Inflammatory macrophage treated with lipopolysaccharide for 4 hours (primary cell): Measurements from ENCODE around the gene MRPL23.
"Not testable (repeated sequence)": the region's sequence is repeated elsewhere in the genome, so short reads cannot be mapped to it uniquely, and the experiment has no call there.

Experiments used
- DNase-seq: peaks from one replicate; pipeline ENCODE4 v3.0.0-alpha.2; 2020

Gene MRPL23

DNA sequence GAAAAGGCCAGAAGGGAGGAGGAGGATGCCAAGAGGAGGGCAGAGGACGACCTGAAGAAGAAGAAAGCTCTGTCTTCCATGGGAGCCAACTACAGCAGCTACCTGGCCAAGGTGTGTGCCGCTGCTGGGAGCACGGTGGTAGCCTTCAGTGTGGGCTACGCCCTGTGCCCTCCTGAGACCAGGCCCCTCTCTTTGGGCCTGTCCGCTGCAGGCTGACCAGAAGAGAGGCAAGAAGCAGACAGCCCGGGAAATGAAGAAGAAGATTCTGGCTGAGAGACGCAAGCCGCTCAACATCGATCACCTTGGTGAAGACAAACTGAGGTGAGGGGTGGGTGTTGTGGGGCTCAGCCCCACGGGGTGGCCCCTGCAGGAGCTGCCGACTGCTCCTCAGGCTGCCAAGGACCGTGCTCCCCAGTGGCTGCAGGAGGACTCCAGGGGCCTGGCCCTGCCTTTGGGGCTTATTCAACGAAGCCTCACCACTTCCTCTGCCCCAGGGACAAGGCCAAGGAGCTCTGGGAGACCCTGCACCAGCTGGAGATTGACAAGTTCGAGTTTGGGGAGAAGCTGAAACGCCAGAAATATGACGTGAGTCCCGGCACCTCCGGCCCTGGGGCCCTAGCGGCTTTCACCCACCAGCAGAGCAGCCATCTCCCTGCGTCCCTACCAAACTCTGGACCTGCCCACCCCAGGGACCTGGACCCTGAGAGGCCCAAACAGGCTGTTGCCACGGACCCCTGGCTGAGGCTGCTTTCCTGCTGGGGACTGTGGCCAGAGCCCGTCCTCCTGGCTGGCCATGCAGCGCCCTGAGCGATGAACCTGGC, 12.6 kb upstream of the MRPL23 start:
- no peak for DNase-seq

DNA sequence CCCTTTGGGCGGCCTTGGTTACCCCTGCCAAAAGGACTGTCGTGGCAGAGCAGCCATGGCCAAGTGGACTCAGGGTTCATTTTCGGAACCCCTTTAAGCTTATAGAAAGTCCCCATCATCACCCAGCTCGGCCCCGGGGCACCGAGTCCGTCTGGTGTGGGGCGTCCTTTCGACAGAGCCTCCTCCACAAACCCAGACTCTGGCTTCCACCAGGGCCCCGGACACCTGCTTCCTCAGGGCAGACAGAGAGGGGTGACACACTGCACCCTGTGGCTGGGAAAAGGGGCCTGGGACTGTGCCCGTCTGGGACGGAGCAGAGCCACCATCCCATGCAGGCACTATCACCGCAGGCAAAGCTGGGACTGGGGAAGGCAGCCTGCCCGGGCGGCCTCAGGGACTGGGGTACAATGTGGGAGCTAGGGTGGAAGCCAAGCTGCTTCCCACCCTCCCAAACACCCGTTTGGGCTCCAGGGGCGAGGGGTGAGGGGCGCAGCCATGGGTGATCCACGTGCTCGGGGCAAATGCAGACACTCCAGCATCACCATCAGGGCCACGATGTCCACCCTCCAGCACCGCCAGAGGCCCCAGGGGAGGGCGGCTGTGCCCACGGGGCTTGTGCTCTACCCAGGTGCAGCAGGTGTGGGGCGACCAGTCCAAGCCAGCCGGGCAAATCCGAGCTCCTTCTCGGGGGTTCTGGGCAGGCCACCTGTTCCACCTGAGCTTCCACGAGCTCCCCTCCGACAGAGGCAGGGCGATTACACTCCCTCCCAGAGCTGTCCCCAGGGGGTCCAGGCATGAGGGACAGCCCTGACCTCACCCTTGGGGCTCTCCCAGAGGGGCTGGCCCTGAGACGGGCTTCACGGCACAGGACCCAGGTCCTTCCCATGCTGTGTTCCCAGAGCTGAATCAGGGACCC, 11.7 kb upstream of the MRPL23 start:
- no peak for DNase-seq

DNA sequence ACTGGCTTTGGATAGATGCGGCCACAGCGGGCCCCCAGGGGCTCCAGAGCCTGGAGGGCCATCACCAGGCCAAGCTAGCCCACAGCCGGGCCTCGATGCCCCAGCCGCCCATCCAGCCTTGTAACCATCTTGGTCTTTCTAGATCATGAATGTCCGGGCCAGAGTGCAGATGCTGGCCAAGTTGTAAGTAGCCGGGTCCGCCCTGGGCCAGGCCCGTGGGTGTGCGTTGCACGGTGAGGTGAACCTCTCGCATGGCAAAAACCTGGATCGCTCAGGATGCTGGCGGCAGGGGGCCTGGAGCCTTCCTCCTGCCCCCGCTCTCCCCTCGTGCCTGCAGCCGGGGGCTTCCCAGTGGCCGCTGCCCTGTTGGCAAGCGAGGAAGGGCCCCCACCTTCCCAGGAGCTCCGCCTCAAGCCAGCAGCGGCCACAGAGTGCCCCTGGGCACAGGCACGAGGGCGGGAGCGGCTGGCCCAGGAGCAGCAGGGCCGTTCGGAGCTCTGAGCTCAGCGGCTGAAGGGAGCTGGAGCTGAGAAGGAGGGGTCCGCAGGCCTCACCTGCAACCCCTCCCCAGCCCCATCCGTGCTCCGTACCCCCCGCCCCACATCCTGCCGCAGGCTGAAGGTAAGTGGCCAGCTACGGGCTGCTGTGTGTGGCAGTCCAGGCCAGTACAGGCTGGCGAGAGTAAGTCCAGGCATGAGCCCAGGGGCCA, 10.9 kb upstream of the MRPL23 start:
- no peak for DNase-seq

DNA sequence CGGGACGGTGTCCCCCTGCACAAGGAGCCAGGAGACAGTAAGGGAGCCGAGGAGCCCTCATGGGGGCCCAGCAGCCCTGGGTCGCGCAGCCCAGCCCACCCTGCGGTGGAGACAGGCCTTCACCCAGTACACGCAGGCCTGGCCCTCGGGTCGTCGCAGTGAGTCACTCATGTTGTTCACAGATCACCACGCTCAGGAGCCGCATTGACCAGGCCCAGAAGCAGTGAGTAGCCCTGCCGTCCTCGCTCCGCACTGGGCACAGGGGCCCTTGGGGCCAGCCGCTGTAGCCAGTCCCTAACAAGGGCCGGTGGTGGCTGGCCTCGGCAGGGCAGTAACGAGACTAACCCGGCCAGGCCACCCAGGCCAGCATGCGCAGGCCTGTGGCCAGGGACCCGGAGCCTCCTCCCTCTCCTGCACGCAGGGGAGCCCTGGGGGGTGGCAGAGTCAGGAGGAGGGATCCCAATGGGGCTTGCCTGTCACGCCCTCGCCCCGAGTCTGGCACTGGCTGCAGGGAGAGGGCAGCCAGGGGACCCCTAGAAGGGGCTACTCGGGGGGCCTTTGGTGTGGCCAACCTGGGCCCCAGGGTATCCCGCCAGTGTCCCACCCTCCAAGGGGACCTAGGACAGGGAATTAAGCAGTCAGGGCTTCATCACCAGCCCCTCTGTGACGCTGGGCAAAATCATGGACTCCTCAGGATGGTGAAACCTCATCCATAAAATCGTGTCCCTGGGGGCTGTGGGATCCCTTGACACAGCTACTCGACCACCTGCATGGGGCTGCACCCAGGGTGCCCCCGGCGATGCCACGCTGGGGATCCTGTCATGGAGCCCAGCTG, 10.1 kb upstream of the MRPL23 start:
- DNase-seq: no peak

DNA sequence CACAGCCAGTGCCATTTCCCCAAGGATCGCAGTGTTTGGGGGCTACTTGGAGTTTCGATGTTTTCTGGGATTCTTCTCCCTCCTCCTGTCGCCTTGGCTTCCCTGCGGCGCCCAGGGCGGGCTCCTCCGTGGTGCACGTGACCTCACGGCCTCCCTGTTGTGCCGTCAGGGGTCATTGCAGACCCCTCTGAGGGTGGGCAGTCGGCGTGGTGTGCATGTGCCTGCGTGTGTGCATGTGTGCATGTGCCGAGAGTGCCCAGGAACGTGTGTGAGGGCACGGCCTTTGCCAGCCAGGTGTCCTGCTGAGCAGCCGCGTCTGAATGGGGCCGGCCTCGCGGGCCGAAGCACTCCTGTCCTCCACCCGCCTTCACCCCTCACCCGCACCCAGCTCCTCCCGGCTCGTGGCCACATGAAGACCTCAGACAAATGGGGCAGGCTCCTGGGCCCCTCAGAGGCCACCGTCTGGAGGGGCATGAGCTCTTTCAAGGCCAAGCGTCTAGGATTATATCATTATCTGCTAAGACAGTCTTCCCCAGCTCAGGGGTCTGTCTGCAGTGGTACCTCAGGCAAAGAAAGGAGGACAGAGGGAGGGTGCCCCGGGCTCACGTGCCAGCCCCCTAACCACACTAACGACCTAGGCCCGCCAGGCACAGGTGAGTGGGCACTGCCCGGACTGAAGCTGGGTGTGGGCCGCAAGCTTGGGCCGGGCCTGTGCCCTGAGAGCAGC, 9.4 kb upstream of the MRPL23 start:
- DNase-seq: no peak

DNA sequence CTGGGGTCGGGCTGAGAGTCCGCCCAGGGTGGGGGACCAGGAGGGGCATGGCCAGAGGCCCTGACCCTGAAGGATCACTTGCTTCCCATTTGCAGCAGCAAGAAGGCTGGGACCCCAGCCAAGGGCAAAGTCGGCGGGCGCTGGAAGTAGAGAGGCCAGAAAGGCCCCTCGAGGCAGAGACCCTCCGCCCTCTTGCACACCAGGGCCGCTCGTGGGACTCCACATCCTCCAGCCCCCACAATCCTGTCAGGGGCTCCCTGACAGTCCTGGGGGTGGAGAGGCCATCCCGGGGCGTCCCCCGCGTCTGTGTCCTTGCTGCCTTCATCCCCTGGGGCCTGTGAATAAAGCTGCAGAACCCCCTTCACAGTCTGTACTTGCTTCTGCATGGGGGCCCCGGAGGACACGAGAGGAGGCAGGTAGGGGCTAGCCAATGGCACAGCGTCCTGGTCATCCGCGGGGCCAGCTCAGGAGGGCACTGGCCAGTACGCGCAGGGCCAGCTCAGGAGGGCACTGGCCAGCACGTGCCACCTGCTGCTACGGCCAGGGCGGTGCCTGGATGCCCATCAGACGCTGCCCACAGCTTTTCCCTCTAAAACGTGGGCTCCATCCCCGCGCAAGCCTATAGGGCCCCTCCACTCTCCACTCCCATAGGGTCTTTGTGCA, 8.7 kb upstream of the MRPL23 start:
- DNase-seq: no peak

DNA sequence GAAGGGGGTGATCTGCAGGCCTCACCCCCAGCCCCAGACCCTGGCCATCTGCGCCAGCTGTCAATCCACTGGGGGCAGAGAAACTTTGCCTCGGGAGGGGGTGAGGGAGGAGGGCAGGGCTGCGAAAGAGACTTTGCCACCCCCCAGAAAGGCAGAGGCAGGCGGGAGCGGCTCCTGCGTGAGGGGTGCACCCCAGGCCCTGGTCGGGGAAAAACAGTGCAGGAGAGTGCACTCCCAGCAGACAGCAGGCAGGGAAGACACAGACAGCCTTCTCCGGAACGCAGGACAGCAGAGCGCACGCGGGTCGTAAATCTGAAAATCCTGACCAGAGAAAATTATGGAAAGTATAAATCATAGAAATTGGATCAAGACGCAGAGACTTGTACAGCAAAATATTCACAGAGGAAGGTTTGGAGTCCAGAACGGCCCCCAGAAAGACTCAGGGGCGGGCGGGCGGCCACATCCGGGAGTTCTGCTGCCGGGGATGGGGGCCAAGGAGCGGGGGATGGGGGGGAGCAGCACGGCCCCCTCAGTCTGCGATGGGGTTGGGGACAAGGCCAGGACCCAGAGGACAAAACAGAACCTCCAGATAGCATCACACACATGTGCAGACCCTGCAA, 8.0 kb upstream of the MRPL23 start:
- no peak for DNase-seq

DNA sequence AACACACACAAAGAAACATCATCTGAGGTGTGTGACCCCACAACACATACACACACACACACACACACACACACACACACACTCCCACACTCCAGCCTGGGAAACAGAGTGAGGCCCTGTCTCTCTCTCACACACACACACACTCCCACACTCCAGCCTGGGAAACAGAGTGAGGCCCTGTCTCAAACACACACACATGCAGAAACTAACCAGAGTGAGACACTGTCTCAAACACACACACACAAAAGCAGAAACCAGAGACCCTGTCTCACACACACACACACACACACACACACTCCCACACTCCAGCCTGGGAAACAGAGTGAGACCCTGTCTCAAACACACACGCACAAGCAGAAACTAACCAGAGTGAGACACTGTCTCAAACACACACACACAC, 7.3 kb upstream of the MRPL23 start:
- not testable (repeated sequence) for DNase-seq

DNA sequence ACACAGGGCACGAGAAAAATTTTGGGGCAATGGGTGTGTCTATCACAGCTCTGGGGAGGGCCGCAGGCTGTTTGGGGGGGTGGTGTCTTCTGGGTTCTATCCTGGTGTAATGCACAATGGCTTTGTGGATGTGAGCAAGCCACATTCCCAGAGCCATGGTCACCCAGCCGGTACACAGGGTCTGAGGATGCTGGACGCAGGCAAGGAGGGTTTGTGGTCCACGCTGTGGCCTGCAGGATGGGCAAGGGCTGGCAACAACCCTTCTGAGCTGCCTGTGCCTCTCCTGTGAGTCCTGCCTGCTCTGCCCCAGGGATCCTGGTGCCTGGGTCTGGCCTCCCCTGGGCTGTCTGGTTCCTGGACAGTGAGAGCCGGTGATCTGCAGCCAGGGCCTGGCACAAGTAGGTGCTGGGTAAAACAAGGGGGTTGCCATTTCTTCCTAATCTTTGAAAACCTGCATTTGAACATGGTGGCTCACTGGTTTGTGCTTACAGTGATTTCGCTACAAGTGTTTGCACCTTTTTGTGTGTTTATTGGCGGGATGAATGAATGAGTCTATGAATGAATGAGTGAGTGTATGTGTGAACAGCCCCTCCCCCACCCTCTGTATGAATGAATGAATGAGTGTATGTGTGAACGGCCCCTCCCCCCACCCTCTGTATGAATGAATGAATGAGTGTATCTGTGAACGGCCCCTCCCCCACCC, 4.4 kb upstream of the MRPL23 start:
- no peak for DNase-seq

DNA sequence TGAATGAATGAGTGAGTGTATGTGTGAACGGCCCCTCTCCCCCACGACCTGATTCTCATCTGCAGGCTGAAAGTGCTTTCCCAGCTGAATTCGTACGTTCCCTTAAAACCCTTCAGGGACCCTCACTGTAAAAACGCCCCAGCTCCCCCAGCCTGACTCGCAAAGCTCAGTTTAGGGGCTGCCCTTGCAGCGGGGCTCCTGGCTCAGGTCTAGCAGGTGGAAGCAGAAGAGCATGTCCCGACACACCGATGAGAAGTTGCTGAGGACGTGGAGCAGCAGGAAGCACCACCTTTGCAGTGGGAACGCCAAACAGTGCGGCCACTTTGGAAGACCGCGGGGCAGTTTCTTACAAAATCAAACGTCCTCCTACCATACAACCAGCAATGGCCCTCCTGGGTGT, 3.6 kb upstream of the MRPL23 start:
- DNase-seq: no peak

DNA sequence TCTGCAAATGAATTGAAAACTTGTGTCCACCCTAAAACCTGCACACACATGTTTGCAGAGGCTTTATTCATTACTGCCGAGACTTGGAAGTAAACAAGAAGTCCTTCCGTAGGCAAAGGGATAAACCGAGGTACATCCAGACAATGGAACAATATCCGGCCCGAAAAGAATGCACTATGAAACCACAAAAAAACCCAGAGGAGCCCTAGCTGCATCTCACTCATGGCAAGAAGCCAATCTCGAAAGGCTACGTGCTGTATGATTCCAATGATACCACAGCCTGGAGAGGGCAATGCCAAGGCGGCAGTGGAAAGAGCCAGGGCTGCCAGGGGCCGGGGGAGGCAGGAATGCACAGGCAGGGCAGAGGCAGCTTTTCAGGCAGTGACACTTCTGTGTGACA, 3.2 kb upstream of the MRPL23 start:
- no peak for DNase-seq

DNA sequence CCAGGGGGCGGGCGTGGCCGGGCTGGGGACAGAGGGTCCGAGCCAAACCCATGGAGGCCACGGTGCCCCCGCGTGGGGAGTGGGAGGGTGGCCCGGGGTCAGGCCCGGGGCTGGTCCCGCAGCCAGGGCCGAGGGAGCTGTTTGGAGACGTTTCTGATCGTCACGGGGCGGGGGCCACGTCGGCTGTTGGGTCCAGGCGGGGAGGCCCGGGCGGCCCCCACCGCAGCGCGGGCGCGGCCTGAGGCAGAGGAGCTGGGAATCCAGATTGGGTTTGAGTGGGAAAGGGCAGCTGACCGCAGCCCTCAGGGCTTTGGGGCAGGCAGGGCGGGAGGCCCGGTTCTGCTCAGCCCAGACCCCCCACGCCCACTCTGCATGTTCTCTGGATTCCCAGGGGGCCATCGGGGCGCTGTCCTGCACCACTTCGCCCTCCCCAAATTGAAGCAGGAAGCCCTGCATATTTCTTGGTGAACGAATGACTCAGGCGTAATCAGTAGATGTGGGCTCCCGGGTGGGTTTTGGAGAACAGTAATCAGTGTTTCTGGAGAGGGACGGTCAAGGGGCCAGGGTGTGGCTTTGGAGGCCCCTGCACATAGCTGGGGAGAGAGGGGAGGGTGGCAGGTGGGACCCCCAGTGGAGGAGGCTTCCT, 583 bp downstream of the MRPL23 start:
- DNase-seq: no peak

DNA sequence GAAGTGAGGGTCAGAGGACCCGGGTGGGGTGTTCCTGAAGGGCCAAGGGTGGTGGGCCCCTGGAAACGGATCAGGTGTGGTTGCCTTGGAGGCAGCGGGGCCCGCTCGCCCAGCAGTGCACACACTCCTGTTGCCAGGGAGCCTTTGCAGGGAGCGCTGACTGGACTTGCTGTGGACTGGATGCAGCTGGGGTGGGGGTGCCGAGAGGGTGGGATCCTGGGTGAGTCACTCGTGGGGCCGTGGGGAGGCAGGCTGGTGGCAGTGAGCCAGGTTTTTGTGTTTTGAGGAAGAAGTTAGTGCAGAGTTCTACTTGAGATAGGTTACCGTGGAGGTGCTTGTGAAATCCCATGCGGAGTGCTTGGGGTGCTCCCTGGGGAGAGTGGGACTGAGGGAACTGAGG, 1.3 kb downstream of the MRPL23 start:
- no peak for DNase-seq

DNA sequence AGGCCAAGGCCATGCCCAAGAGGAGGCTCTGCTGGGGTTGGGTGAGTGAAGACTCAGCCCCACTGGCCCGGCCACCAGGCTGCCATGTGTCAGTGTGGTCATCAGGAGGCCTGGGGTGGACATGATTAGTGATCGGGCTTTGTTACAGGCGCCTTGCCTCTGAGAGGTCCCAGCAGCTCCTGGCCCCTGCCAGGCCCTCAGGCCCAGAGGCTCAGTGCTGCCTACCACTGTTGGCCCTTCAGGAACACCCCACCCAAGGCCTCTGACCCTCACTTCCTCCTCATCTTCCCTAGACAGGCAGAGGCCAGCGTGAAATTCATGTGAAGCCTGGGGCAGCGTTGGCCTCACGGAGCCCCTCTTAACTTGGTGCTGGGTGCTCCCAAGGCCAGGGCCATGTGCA, 2.2 kb downstream of the MRPL23 start:
- DNase-seq: no peak

DNA sequence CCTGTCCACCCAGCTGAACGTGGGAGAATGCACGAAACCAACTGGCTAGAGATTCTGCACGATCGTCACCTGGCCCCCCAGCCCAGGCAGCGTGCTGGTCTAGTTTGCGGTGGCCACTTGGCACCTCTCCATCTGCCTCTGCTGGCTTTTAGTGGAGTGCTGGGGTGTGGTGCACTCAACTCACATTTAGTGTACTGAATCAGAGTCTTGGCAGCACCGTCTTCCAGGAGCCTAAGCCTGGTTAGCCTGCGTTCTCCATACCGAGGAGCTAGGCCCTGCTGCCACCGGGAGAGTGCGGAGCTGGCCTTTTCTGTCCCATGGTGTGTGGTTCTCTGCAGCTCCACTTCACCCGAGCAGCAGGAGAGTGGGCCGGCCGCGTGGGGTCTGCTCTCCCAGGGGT, 2.8 kb downstream of the MRPL23 start:
- DNase-seq: no peak

DNA sequence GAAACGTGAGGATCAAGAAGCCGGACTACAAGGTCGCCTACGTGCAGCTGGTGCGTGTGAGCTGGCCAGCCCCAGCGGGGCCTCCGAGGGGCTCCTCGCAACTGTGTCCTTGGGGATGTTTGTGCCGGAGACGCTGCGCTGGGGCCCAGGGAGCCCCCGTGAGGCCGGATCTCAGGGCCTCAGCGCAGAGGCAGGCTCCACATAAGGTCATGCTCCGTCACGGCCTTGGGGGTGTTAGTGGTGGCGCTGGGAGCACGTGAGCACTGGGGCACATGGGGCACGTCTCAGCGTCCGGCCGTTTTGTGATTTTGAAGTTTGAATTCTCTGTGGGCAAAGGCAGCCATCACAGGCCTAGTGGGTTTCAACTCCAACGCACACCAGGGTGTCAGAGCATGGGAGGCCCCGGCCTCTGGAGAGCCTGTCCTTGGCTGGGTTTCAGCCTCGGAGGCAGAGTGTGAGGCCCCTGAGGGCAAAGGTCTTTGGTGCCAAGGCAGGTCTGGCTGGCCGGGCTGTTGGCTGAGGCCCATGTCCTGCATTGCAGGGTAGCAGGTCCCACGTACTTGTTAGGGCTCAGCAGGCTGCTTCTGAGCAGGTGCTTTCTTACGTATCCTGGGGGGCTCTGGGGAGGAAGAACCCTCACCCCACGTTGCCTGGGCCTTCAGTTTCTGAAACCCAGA, 5.8 kb downstream of the MRPL23 start:
- DNase-seq: no peak

DNA sequence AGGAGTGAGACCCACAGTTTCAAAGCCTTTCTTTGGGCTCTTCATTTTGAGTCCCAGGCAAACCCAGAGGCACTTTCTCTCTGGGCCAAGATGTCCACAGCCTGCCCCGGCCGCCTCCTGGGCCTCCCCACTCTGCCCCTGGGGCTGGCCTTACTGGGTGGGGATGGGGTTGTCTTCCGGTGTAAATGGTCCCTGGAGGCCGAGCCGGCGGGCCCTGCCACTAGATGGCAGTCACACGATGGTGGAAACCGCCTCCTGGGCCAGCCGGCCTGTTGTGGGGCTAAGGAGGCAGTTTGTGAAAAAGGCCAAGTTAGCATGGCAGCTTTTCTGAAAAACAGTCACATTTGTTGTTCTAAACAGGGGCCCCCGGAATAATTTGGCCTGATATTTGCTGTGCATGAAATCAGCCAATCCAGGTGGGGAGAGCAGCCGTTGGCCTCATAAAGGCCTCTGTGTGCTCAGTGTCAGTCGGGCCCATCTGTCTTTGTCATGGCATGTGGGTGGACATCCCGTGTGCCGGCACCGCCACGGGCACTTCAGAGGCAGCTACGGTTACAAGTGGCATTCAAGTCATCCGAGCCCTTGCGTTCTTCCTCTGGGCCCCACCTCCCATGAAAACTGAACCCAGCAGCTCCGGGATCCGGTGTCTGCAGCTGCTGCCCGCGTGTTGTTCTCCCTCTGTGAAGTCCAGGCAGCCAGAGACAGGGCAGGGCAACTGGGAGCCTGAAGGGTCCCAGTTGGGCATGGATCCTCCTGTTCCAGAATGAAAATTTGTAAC, 6.5 kb downstream of the MRPL23 start:
- no peak for DNase-seq

DNA sequence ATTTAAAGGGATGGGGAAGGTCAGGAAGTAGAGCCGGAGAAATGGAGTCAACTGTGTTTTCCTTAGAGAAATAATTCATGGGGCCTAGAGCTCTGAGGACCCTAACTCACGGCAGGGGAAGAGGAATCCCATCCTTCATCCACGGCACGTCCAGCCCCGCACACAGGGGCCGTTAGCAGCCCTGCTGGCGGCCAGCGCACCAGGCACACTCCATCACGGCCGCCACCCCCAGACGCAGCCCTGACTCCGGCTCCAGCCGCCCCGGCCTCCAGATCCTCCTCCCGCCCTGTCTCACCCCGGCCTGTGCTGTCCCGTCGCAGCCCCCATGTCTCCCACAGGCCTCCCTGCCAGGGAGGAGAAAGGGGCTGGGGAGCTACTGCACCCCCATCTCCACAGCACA, 11.2 kb downstream of the MRPL23 start:
- DNase-seq: no peak
